A549 (cell line): ENCODE data around the gene CPPED1. TPM values are rescaled to one million over a fixed set of nuclear protein-coding genes. Genes with fewer than 3 reads are reported as not detected.

ENCODE experiments used
- ATAC-seq, 2 experiments: fragments of 200-7000 bp in 1 of 2; fragments of >200 bp in 1 of 2; cut with Nextera tagmentation in 1 of 2; cut with Tn5 transposase in 1 of 2; 3 replicates each; pipeline versions ENCODE4 v1.8.0 to v1.9.1; 2018 to 2020; ENCODE audit warnings: mild to moderate bottlenecking in 1 of 2, moderate library complexity in 1 of 2
- CTCF ChIA-PET: fragments of 300-600 bp; sonication (Branson Sonifier 250); formaldehyde crosslinking; extraction: SDS; loops from one replicate; lab custom pipeline; 2021; ENCODE audit warnings: antibody characterized with exemption, inconsistent platforms; lab: Yijun Ruan, JAX
- POLR2A ChIA-PET: fragments of 350-600 bp; formaldehyde crosslinking; extraction: SDS; loops from one replicate; lab custom pipeline; 2021; ENCODE audit warnings: antibody characterized with exemption, inconsistent platforms; lab: Yijun Ruan, JAX
- DNase-seq, 2 experiments: peaks; one replicate each; pipeline versions ENCODE4 v3.0.0 to v3.0.0-alpha.2; 2011 to 2016; ENCODE audit warnings: low read depth in 1 of 2, low spot score in 1 of 2
- FAIRE-seq: peaks from 2 replicates; lab custom pipeline; 2011; peaks lifted over from hg19 to GRCh38; lab: Jason Lieb, UNC
- H3K27ac ChIP-seq, 2 experiments: fragments of >200 bp; sonication (Bioruptor Twin); formaldehyde crosslinking; 3 replicates each; pipeline ENCODE4 v1.5.1; 2016 to 2017
- H3K4me1 ChIP-seq: fragments of >200 bp; sonication (Bioruptor Twin); formaldehyde crosslinking; 3 replicates; pipeline ENCODE4 v1.6.1; 2016
- H3K4me2 ChIP-seq: fragments of >200 bp; sonication (Bioruptor Twin); formaldehyde crosslinking; 3 replicates; pipeline ENCODE4 v1.6.1; 2016
- H3K4me3 ChIP-seq: fragments of >200 bp; sonication (Bioruptor Twin); formaldehyde crosslinking; 3 replicates; pipeline ENCODE4 v1.5.1; 2016
- H3K9me3 ChIP-seq: fragments of >200 bp; sonication (Bioruptor Twin); formaldehyde crosslinking; 3 replicates; pipeline ENCODE4 v1.6.1; 2016
- CBX8 ChIP-seq: fragments of 200-600 bp; sonication (generic); IDR thresholded peaks from 2 replicates; pipeline ENCODE4 v1.6.1; 2016
- EHF ChIP-seq: fragments of 250-450 bp; sonication (Bioruptor Pico); IDR thresholded peaks from 2 replicates; pipeline ENCODE4 v1.5.0; 2020; ENCODE audit warnings: mild to moderate bottlenecking
- EP300 ChIP-seq, 2 experiments: fragments of >200 bp; sonication (Bioruptor Twin); formaldehyde crosslinking; IDR thresholded peaks; 2 replicates in 1 of 2; 3 replicates in 1 of 2; pipeline ENCODE4 v1.6.1; 2016 to 2017
- FOSB ChIP-seq: fragments of 250-450 bp; sonication (Bioruptor Pico); IDR thresholded peaks from 2 replicates; pipeline ENCODE4 v1.5.0; 2020; ENCODE audit warnings: mild to moderate bottlenecking, moderate library complexity
- FOSL2 ChIP-seq, 2 experiments: fragments of 450-650 bp in 1 of 2; fragments of >200 bp in 1 of 2; sonication (Bioruptor Twin) in 1 of 2; formaldehyde crosslinking; IDR thresholded peaks; 2 replicates each; pipeline versions ENCODE4 v1.5.0 to v1.6.1; 2016 to 2020; ENCODE audit warnings: mild to moderate bottlenecking in 1 of 2, moderate library complexity in 1 of 2
- FOXS1 ChIP-seq: fragments of 250-450 bp; sonication (Bioruptor Pico); IDR thresholded peaks from 2 replicates; pipeline ENCODE4 v1.5.0; 2020; ENCODE audit warnings: mild to moderate bottlenecking, moderate library complexity
- HEYL ChIP-seq: fragments of 250-450 bp; sonication (Bioruptor Pico); IDR thresholded peaks from 2 replicates; pipeline ENCODE4 v1.8.0; 2021; ENCODE audit warnings: mild to moderate bottlenecking, moderate library complexity
- HOXA7 ChIP-seq: fragments of 250-450 bp; sonication (Bioruptor Pico); IDR thresholded peaks from 2 replicates; pipeline ENCODE4 v1.5.0; 2020; ENCODE audit warnings: mild to moderate bottlenecking, moderate library complexity
- HOXB13 ChIP-seq: fragments of 250-450 bp; sonication (Bioruptor Pico); IDR thresholded peaks from 2 replicates; pipeline ENCODE4 v1.5.0; 2020; ENCODE audit warnings: low read depth, mild to moderate bottlenecking, moderate library complexity
- HOXB5 ChIP-seq: fragments of 250-450 bp; sonication (Bioruptor Pico); IDR thresholded peaks from 2 replicates; pipeline ENCODE4 v1.5.0; 2020; ENCODE audit warnings: mild to moderate bottlenecking, moderate library complexity
- JUN ChIP-seq, 2 experiments: fragments of >200 bp; sonication (Bioruptor Twin); formaldehyde crosslinking; IDR thresholded peaks; 2 replicates in 1 of 2; 3 replicates in 1 of 2; pipeline ENCODE4 v1.6.1; 2016 to 2017
- KDM1A ChIP-seq: fragments of 200-600 bp; sonication (generic); IDR thresholded peaks from 2 replicates; pipeline ENCODE4 v1.6.1; 2016; ENCODE audit warnings: low read depth, mild to moderate bottlenecking
- MAZ ChIP-seq: fragments of 150-350 bp; IDR thresholded peaks from 2 replicates; pipeline ENCODE4 v1.6.1; 2014; ENCODE audit warnings: antibody characterized with exemption, low read depth, low read length, borderline replicate concordance
- NFE2L2 ChIP-seq: fragments of 150-350 bp; conservative IDR thresholded peaks from 2 replicates; pipeline ENCODE4 v1.6.1; 2014; ENCODE audit warnings: low read length
- NPAS2 ChIP-seq: fragments of 250-450 bp; sonication (Bioruptor Pico); IDR thresholded peaks from 2 replicates; pipeline ENCODE4 v1.8.0; 2022; ENCODE audit warnings: mild to moderate bottlenecking, moderate library complexity, borderline replicate concordance
- POLR2A ChIP-seq: IDR thresholded peaks from 2 replicates; pipeline ENCODE4 v1.6.1; 2012; ENCODE audit warnings: mild to moderate bottlenecking, low read length
- POLR2AphosphoS2 ChIP-seq: conservative IDR thresholded peaks from 2 replicates; pipeline ENCODE4 v1.6.1; 2012; ENCODE audit warnings: low read length, improper control_type of control experiment, inconsistent platforms
- RARB ChIP-seq: fragments of 250-450 bp; sonication (Bioruptor Pico); IDR thresholded peaks from 2 replicates; pipeline ENCODE4 v1.8.0; 2021; ENCODE audit warnings: mild to moderate bottlenecking, moderate library complexity
- TFCP2L1 ChIP-seq: fragments of 250-450 bp; sonication (Bioruptor Pico); IDR thresholded peaks from 2 replicates; pipeline ENCODE4 v1.5.0; 2021; ENCODE audit warnings: mild to moderate bottlenecking
- TP53 ChIP-seq: fragments of 250-450 bp; sonication (Bioruptor Pico); IDR thresholded peaks from 2 replicates; pipeline ENCODE4 v1.5.0; 2021; ENCODE audit warnings: mild to moderate bottlenecking, moderate library complexity
- ZNF302 ChIP-seq: fragments of 250-450 bp; sonication (Bioruptor Pico); IDR thresholded peaks from 2 replicates; pipeline ENCODE4 v1.9.0; 2021; ENCODE audit warnings: inconsistent platforms, mild to moderate bottlenecking, moderate library complexity
- ZSCAN20 ChIP-seq: fragments of 250-450 bp; sonication (Bioruptor Pico); IDR thresholded peaks from 2 replicates; pipeline ENCODE4 v1.8.0; 2022; ENCODE audit warnings: mild to moderate bottlenecking, moderate library complexity
- WGBS: methylation state at CpG from one replicate; pipeline ENCODE4 v1.1.6; 2017; ENCODE audit errors: missing lambda C conversion rate; 5-methylcytosine and 5-hydroxymethylcytosine counted together
- polyA plus RNA-seq, 4 experiments: library from polyadenylated mRNA; depleted of rRNA in 3 of 4; stranded (reverse); fragments of >200 nt; fragmentation: RNase III in 1 of 4; extraction: RNeasy Plus Mini Kit Qiagen cat#74134 plus additional on column Dnase treatment in 1 of 4; gene quantifications; 2 replicates in 3 of 4; 3 replicates in 1 of 4; pipeline ENCODE4 v1.2.3, GENCODE V29; 2011 to 2017
- TF ChIP-seq, protein P1 (sequence below): IDR thresholded peaks from 2 replicates; pipeline ENCODE4 v1.6.1; 2012; ENCODE audit warnings: low read depth, borderline replicate concordance
- TF ChIP-seq, protein P2 (sequence below): fragments of >200 bp; sonication (Bioruptor Twin); formaldehyde crosslinking; IDR thresholded peaks from 3 replicates; pipeline ENCODE4 v1.6.1; 2016
- TF ChIP-seq, protein P3 (sequence below): fragments of 250-450 bp; sonication (Bioruptor Pico); IDR thresholded peaks from 2 replicates; pipeline ENCODE4 v1.5.0; 2021; ENCODE audit warnings: mild to moderate bottlenecking, moderate library complexity, borderline replicate concordance
- TF ChIP-seq, protein P4 (sequence below): fragments of 250-450 bp; sonication (Bioruptor Pico); IDR thresholded peaks from 2 replicates; pipeline ENCODE4 v1.5.0; 2020; ENCODE audit warnings: low read depth, mild to moderate bottlenecking, moderate library complexity

CPPED1 gene
- polyA plus RNA-seq, 2 of the 4 experiments (the other 2 are of a cell fraction) = 16.1 to 30.5 TPM

DNA sequence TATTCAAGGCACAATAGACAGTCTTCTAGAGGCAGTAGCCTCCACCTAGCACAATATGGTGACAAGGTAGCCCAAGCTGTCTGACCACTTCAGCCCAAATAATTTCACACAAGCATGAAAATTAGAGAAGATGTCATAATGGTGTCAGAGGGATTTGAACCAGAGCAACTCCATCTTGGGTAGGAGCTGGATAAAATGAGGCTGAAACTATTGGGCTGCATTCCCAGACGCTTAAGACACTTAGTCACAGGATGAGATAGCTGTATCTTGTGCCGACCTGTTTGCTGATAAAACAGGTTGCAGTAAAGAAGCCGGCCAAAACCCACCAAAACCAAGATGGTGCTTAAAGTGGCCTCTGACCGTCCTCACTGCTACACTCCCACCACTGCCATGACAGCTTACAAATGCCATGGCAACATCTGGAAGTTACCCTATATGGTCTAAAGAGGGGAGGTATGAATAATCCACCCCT lies 192.6 kb downstream of the CPPED1 start:
- FAIRE-seq = no peak
- WGBS = 42% methylated on average over 4 of the region's 4 CpGs
- TF ChIP-seq ZNF302 = 0 out of 2 replicates have a peak, but pooled peaks have one; percentile 87
- peak; percentile 63 for TF ChIP-seq NPAS2 (CRISPR knock-in tag)
- no peak for TF ChIP-seq KDM1A
- peak; percentile 97 for TF ChIP-seq HOXB5 (CRISPR knock-in tag)
- TF ChIP-seq EP300 (IDR thresholded peaks at IDR 0.05) = no peak
- no peak for TF ChIP-seq POLR2AphosphoS2
- TF ChIP-seq CBX8 = no peak
- TF ChIP-seq FOXS1 = peak; percentile 93; the same call in 1 of the 2 replicates
- 0 out of 2 replicates have a peak, but pooled peaks have one; percentile 66 for TF ChIP-seq TFCP2L1 (CRISPR knock-in tag)
- no peak for TF ChIP-seq FOSL2 (IDR thresholded peaks at IDR 0.05)
- TF ChIP-seq FOSL2 (CRISPR knock-in tag; IDR thresholded peaks at IDR 0.05) = peak; percentile 29; the same call in 1 of the 2 replicates
- no peak for TF ChIP-seq TP53 (CRISPR knock-in tag)
- TF ChIP-seq MAZ = no peak
- peak; percentile 64; the same call in 1 of the 2 replicates for TF ChIP-seq RARB (CRISPR knock-in tag)
- no peak for TF ChIP-seq POLR2A
- TF ChIP-seq, protein P1, sequence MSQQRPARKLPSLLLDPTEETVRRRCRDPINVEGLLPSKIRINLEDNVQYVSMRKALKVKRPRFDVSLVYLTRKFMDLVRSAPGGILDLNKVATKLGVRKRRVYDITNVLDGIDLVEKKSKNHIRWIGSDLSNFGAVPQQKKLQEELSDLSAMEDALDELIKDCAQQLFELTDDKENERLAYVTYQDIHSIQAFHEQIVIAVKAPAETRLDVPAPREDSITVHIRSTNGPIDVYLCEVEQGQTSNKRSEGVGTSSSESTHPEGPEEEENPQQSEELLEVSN = no peak
- 0 out of 2 replicates have a peak, but pooled peaks have one; percentile 72 for TF ChIP-seq HOXB13 (CRISPR knock-in tag)
- TF ChIP-seq NFE2L2 = no peak
- no peak for TF ChIP-seq JUN (IDR thresholded peaks at IDR 0.05)
- TF ChIP-seq, protein P2, sequence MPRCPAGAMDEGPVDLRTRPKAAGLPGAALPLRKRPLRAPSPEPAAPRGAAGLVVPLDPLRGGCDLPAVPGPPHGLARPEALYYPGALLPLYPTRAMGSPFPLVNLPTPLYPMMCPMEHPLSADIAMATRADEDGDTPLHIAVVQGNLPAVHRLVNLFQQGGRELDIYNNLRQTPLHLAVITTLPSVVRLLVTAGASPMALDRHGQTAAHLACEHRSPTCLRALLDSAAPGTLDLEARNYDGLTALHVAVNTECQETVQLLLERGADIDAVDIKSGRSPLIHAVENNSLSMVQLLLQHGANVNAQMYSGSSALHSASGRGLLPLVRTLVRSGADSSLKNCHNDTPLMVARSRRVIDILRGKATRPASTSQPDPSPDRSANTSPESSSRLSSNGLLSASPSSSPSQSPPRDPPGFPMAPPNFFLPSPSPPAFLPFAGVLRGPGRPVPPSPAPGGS = no peak
- peak; percentile 96 for TF ChIP-seq HEYL (CRISPR knock-in tag)
- TF ChIP-seq, protein P3, sequence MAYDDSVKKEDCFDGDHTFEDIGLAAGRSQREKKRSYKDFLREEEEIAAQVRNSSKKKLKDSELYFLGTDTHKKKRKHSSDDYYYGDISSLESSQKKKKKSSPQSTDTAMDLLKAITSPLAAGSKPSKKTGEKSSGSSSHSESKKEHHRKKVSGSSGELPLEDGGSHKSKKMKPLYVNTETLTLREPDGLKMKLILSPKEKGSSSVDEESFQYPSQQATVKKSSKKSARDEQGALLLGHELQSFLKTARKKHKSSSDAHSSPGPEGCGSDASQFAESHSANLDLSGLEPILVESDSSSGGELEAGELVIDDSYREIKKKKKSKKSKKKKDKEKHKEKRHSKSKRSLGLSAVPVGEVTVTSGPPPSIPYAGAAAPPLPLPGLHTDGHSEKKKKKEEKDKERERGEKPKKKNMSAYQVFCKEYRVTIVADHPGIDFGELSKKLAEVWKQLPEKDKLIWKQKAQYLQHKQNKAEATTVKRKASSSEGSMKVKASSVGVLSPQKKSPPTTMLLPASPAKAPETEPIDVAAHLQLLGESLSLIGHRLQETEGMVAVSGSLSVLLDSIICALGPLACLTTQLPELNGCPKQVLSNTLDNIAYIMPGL (CRISPR knock-in tag) = no peak
- TF ChIP-seq, protein P4, sequence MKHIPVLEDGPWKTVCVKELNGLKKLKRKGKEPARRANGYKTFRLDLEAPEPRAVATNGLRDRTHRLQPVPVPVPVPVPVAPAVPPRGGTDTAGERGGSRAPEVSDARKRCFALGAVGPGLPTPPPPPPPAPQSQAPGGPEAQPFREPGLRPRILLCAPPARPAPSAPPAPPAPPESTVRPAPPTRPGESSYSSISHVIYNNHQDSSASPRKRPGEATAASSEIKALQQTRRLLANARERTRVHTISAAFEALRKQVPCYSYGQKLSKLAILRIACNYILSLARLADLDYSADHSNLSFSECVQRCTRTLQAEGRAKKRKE (CRISPR knock-in tag) = peak; percentile 99
- TF ChIP-seq HOXA7 (CRISPR knock-in tag) = 0 out of 2 replicates have a peak, but pooled peaks have one; percentile 58
- TF ChIP-seq ZSCAN20 = peak; percentile 94
- TF ChIP-seq FOSB (CRISPR knock-in tag) = peak; percentile 90
- peak; percentile 94 for TF ChIP-seq EHF (CRISPR knock-in tag)
- TF ChIP-seq, all 56 proteins: peak for 14
- no peak overlapping the region for H3K4me3 ChIP-seq
- ChIA-PET POLR2A (no interaction called here), CTCF (interaction anchor here (1.6 kb wide), 1 partner anchor 38 kb away, joined by 4 read pairs; no protein-coding TSS in a partner anchor)
- H3K4me1 ChIP-seq = peaks cover 39% of the 10 kb centered on the region
- DNase-seq (peak in 1 of 2 experiments; percentile 38), ATAC-seq (no peak)
- H3K9me3 ChIP-seq = no peaks in the 10 kb centered on the region
- H3K27ac ChIP-seq = peak overlapping the region; percentile 93 to 95
- H3K4me2 ChIP-seq = peak overlapping the region; percentile 3; the same call in 1 of the 3 replicates
